Measurements from ENCODE around the gene MBP.
"Not testable (repeated sequence)": the region's sequence is repeated elsewhere in the genome, so short reads cannot be mapped to it uniquely, and the experiment has no call there.

The MBP gene

GRCh38 chr18:77022116-77022515 is 110.5 kb downstream of the MBP start:
- no peak for TF ChIP-seq CTCF (conservative IDR thresholded peaks at IDR 0.05)
- no peak overlapping the region for H3K27ac ChIP-seq

- not testable (repeated sequence) for H3K27ac ChIP-seq
Observed at GRCh38 chr18:77021478-77021877, 111.1 kb downstream of the MBP start.

GRCh38 chr18:77021075-77021474 is 111.5 kb downstream of the MBP start:
- TF ChIP-seq CTCF (conservative IDR thresholded peaks at IDR 0.05), result no peak

GRCh38 chr18:77020561-77020960 is 112.0 kb downstream of the MBP start:
- H3K27ac ChIP-seq, result no peak overlapping the region
- TF ChIP-seq CTCF (conservative IDR thresholded peaks at IDR 0.05), result no peak

More at GRCh38 chr18:77021075-77021474, 111.5 kb downstream of the MBP start:
- H3K27ac ChIP-seq, result no peak overlapping the region

- TF ChIP-seq CTCF (conservative IDR thresholded peaks at IDR 0.05), result no peak
- no peak overlapping the region for H3K27ac ChIP-seq
Observed at GRCh38 chr18:77019641-77020040, 112.9 kb downstream of the MBP start.

- not testable (repeated sequence) for H3K27ac ChIP-seq
Observed at GRCh38 chr18:77018650-77019049, 113.9 kb downstream of the MBP start.

- TF ChIP-seq CTCF (conservative IDR thresholded peaks at IDR 0.05), result no peak
- no peak overlapping the region for H3K27ac ChIP-seq
Observed at GRCh38 chr18:77017355-77017754, 115.2 kb downstream of the MBP start.

- TF ChIP-seq CTCF (conservative IDR thresholded peaks at IDR 0.05), result no peak
Observed at GRCh38 chr18:77016936-77017335, 115.6 kb downstream of the MBP start.

More at GRCh38 chr18:77016936-77017335, 115.6 kb downstream of the MBP start:
- no peak overlapping the region for H3K27ac ChIP-seq
